HepG2 (cell line): ENCODE measurements around the gene MED20. TPM values are rescaled to one million over a fixed set of nuclear protein-coding genes. Genes with fewer than 3 reads are reported as not detected.

ENCODE experiments used
- AHR ChIP-seq: IDR thresholded peaks from 2 replicates; pipeline ENCODE4 v1.6.1; 2018; ENCODE audit warnings: missing genetic modification reagents, missing compliant biosample characterization
- BCL6 ChIP-seq: IDR thresholded peaks from 2 replicates; pipeline ENCODE4 v1.6.1; 2016; ENCODE audit warnings: missing genetic modification reagents, missing compliant biosample characterization
- BHLHE40 ChIP-seq: IDR thresholded peaks from 2 replicates; pipeline ENCODE4 v1.6.1; 2011; ENCODE audit warnings: low read length, improper control_type of control experiment
- CHD4 ChIP-seq: fragments of 200-600 bp; sonication (generic); IDR thresholded peaks from 2 replicates; pipeline ENCODE4 v1.7.0; 2017; ENCODE audit warnings: mild to moderate bottlenecking, low read length, borderline replicate concordance
- GATAD2A ChIP-seq: IDR thresholded peaks from 2 replicates; pipeline ENCODE4 v1.6.1; 2016
- GPN1 ChIP-seq: sonication (generic); formaldehyde crosslinking; IDR thresholded peaks from 2 replicates; pipeline ENCODE4 v1.5.1; 2020; ENCODE audit warnings: missing genetic modification reagents, borderline replicate concordance
- HNF4A ChIP-seq: sonication (generic); formaldehyde crosslinking; IDR thresholded peaks from 2 replicates; pipeline ENCODE4 v1.4.0; 2020; ENCODE audit warnings: missing genetic modification reagents
- HOXD1 ChIP-seq: sonication (generic); formaldehyde crosslinking; IDR thresholded peaks from 2 replicates; pipeline ENCODE4 v1.5.0; 2020; ENCODE audit warnings: missing genetic modification reagents
- KMT2A ChIP-seq: sonication (generic); formaldehyde crosslinking; IDR thresholded peaks from 2 replicates; pipeline ENCODE4 v1.4.0; 2020; ENCODE audit warnings: missing genetic modification reagents
- MBD4 ChIP-seq: IDR thresholded peaks from 2 replicates; pipeline ENCODE4 v1.6.1; 2012; ENCODE audit warnings: low read length, inconsistent platforms, borderline replicate concordance
- MEF2D ChIP-seq: sonication (generic); formaldehyde crosslinking; IDR thresholded peaks from 2 replicates; pipeline ENCODE4 v1.5.1; 2020; ENCODE audit warnings: mild to moderate bottlenecking, missing genetic modification reagents
- MIXL1 ChIP-seq: IDR thresholded peaks from 2 replicates; pipeline ENCODE4 v1.6.1; 2016
- MXD1 ChIP-seq: sonication (generic); formaldehyde crosslinking; IDR thresholded peaks from 2 replicates; pipeline ENCODE4 v1.4.0; 2020; ENCODE audit warnings: mild to moderate bottlenecking, missing genetic modification reagents
- NCOA2 ChIP-seq: sonication (generic); formaldehyde crosslinking; IDR thresholded peaks from 2 replicates; pipeline ENCODE4 v1.8.0; 2022; ENCODE audit warnings: inconsistent platforms
- RBM22 ChIP-seq: fragments of 200-400 bp; formaldehyde crosslinking; optimal IDR thresholded peaks from 2 replicates; pipeline ENCODE3; 2017; ENCODE audit warnings: mild to moderate bottlenecking, low read length, moderate library complexity
- TFAP4 ChIP-seq: sonication (generic); IDR thresholded peaks from 2 replicates; pipeline ENCODE4 v1.6.1; 2016; ENCODE audit warnings: low read depth, borderline replicate concordance
- ZMYM4 ChIP-seq: sonication (generic); formaldehyde crosslinking; IDR thresholded peaks from 2 replicates; pipeline ENCODE4 v1.8.1; 2023; ENCODE audit warnings: mild to moderate bottlenecking, missing genetic modification reagents
- ZNF275 ChIP-seq: sonication (generic); formaldehyde crosslinking; IDR thresholded peaks from 2 replicates; pipeline ENCODE4 v1.8.0; 2022; ENCODE audit warnings: missing genetic modification reagents, mild to moderate bottlenecking, inconsistent platforms, borderline replicate concordance
- ZNF335 ChIP-seq: sonication (generic); formaldehyde crosslinking; IDR thresholded peaks from 2 replicates; pipeline ENCODE4 v1.4.0; 2020; ENCODE audit warnings: missing genetic modification reagents
- ZNF430 ChIP-seq: sonication (generic); formaldehyde crosslinking; IDR thresholded peaks from 2 replicates; pipeline ENCODE4 v1.9.0; 2021; ENCODE audit warnings: mild to moderate bottlenecking, missing genetic modification reagents
- ZNF546 ChIP-seq: sonication (generic); formaldehyde crosslinking; conservative IDR thresholded peaks from 2 replicates; pipeline ENCODE4 v1.8.1; 2023; ENCODE audit warnings: mild to moderate bottlenecking, missing genetic modification reagents
- ZNF572 ChIP-seq: sonication (generic); formaldehyde crosslinking; IDR thresholded peaks from 2 replicates; pipeline ENCODE4 v1.5.1; 2020; ENCODE audit warnings: mild to moderate bottlenecking, missing genetic modification reagents
- ZNF710 ChIP-seq: sonication (generic); formaldehyde crosslinking; IDR thresholded peaks from 2 replicates; pipeline ENCODE4 v1.5.0; 2020; ENCODE audit warnings: mild to moderate bottlenecking, missing genetic modification reagents, borderline replicate concordance
- ZNF747 ChIP-seq: sonication (generic); formaldehyde crosslinking; IDR thresholded peaks from 2 replicates; pipeline ENCODE4 v1.8.1; 2023; ENCODE audit warnings: missing genetic modification reagents, mild to moderate bottlenecking, borderline replicate concordance
- ZNF781 ChIP-seq: sonication (generic); formaldehyde crosslinking; IDR thresholded peaks from 2 replicates; pipeline ENCODE4 v1.5.1; 2020; ENCODE audit warnings: borderline replicate concordance, mild to moderate bottlenecking, missing genetic modification reagents; ENCODE audit errors: not compliant biosample characterization
- ZNF782 ChIP-seq: sonication (generic); formaldehyde crosslinking; IDR thresholded peaks from 2 replicates; pipeline ENCODE4 v1.4.0; 2020; ENCODE audit warnings: missing genetic modification reagents, mild to moderate bottlenecking, borderline replicate concordance
- polyA plus RNA-seq, 8 experiments: library from polyadenylated mRNA; depleted of rRNA in 3 of 8; stranded (reverse) in 7 of 8; unstranded in 1 of 8; fragments of >200 nt; fragmentation: Illumina TruSeq in 4 of 8; extraction: Trizol in 4 of 8; gene quantifications; 2 replicates each; pipeline versions ENCODE4 v1.2.1 to v1.2.3, GENCODE V29; 2011 to 2016; ENCODE audit warnings: low read depth in 4 of 8, missing spikeins in 1 of 8, mixed read lengths in 1 of 8; ENCODE audit not compliant: insufficient read depth in 1 of 8
- total RNA-seq, 5 experiments: library from RNA; depleted of rRNA; stranded (reverse); fragments of >200 nt; fragmentation: Illumina TruSeq; extraction: Trizol; gene quantifications; 2 replicates each; pipeline ENCODE4 v1.2.3, GENCODE V29; 2016; ENCODE audit warnings: low read depth in 1 of 5
- TF ChIP-seq, protein P1 (sequence below): sonication (generic); formaldehyde crosslinking; IDR thresholded peaks from 2 replicates; pipeline ENCODE4 v1.5.0; 2020; ENCODE audit warnings: missing genetic modification reagents

The MED20 gene
- total and polyA plus RNA-seq, 2 of the 13 experiments (the other 11 are each of a cell fraction or from before 2014, with no cell fraction given): 28.1 to 41.1 TPM

GRCh38 chr6:41936073-41936837, 15.3 kb upstream of the MED20 start (continued):
- TF ChIP-seq ZNF275 (CRISPR knock-in tag): no peak
- TF ChIP-seq ZNF747 (CRISPR knock-in tag): no peak
- peak; percentile 83 for TF ChIP-seq ZNF781 (CRISPR knock-in tag)
- no peak for TF ChIP-seq MEF2D
- TF ChIP-seq KMT2A: no peak; the same call in 1 of the 2 replicates
- TF ChIP-seq MBD4: no peak
- no peak; the same call in 1 of the 2 replicates for TF ChIP-seq BHLHE40
- TF ChIP-seq ZNF782 (CRISPR knock-in tag): no peak
- TF ChIP-seq GPN1 (CRISPR knock-in tag): no peak
- peak; percentile 21; the same call in 1 of the 2 replicates for TF ChIP-seq MIXL1 (CRISPR knock-in tag)
- TF ChIP-seq HOXD1 (CRISPR knock-in tag): no peak
- TF ChIP-seq ZNF572 (CRISPR knock-in tag): 0 out of 2 replicates have a peak, but pooled peaks have one; percentile 17
- no peak for TF ChIP-seq MXD1 (CRISPR knock-in tag)
- peak; percentile 13; the same call in 1 of the 2 replicates for TF ChIP-seq BCL6 (CRISPR knock-in tag)
- TF ChIP-seq TFAP4: no peak
- no peak for TF ChIP-seq RBM22
- TF ChIP-seq CHD4: no peak
- no peak for TF ChIP-seq ZNF430 (CRISPR knock-in tag)
- TF ChIP-seq AHR: 0 out of 2 replicates have a peak, but pooled peaks have one; percentile 13
- TF ChIP-seq ZNF335 (CRISPR knock-in tag): no peak
- TF ChIP-seq HNF4A (CRISPR knock-in tag): peak; percentile 82
- 0 out of 2 replicates have a peak, but pooled peaks have one; percentile 52 for TF ChIP-seq GATAD2A
- no peak for TF ChIP-seq NCOA2 (CRISPR knock-in tag)
- TF ChIP-seq, protein P1, sequence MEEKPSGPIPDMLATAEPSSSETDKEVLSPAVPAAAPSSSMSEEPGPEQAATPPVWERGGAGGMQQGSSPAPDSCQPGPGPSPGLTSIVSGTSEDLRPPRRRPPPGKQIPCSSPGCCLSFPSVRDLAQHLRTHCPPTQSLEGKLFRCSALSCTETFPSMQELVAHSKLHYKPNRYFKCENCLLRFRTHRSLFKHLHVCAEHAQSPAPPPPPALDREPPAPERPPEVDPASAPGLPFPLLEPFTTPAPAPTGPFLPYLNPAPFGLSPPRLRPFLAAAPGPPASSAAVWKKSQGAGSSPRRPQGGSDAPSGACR (CRISPR knock-in tag): no peak
- TF ChIP-seq ZNF710 (CRISPR knock-in tag): no peak
- no peak for TF ChIP-seq ZNF546 (CRISPR knock-in tag)
- peak; percentile 27; the same call in 1 of the 2 replicates for TF ChIP-seq ZMYM4 (CRISPR knock-in tag)
